GM21360 (cell line): ENCODE measurements around the gene NBPF3.

Experiments used
- ATAC-seq: cut with Tn5 transposase; IDR thresholded peaks from one replicate; pipeline ENCODE4 v1.9.1; 2021; ENCODE audit warnings: mild to moderate bottlenecking, moderate library complexity; ENCODE audit not compliant: unreplicated experiment

The NBPF3 gene

GRCh38 chr1:21490774-21491487 is 51.0 kb downstream of the NBPF3 start:
- no peak for ATAC-seq

- no peak for ATAC-seq
These were observed 51.8 kb downstream of the NBPF3 start for GRCh38 chr1:21491488-21492355.

GRCh38 chr1:21492356-21492625 is 52.4 kb downstream of the NBPF3 start:
- ATAC-seq: no peak

GRCh38 chr1:21494196-21494595 is 54.3 kb downstream of the NBPF3 start:
- no peak for ATAC-seq

DNA sequence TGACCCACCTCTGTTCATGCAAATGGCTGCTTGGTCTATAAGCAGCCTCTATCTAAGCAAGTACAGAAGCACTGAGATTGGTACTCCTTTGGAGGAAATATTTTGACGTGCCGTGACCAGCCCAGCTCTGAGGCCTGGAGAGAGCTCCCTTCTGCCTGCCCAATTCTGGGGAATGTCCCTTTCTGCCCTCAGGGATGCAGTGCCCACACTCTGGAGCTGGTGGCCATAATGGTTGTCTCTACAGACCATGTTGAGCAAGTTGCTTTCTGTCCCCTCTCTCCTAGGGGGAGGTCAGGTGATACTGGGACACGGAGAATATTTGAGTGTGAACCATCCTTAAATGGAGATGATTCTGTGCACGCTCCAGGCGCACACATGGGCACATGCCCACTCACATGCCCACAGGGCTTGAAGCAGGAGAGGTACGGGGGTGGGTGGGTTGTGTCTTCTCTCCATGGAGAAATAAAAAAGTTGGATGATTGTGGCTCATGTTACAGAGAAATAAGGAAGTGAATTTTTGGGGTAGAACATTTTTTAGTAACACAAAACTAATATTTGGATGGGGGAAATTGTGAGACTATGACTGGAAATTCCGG is 55.4 kb downstream of the NBPF3 start:
- ATAC-seq: no peak

DNA sequence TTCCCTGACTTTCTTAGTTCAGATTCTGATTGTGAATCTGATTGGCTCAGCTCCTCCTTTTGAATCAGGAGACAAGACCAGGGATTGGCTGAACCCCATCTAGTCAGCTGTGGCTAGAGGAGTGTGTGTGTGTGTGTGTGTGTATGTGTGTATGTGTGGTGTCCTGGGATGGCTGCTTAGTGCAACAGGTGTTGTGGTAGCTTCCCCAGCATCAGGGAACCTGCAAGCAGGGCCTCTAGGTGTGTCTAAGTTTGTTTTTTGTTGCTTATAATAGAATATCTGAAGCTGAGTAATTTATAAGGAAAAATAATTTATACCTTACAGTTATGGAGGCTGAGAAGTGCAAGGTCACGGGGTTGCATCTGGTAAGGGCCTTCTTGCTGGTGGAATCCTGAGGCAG is 56.1 kb downstream of the NBPF3 start:
- ATAC-seq: no peak

- ATAC-seq: no peak
These were observed 56.9 kb downstream of the NBPF3 start for GRCh38 chr1:21496886-21497285.

DNA sequence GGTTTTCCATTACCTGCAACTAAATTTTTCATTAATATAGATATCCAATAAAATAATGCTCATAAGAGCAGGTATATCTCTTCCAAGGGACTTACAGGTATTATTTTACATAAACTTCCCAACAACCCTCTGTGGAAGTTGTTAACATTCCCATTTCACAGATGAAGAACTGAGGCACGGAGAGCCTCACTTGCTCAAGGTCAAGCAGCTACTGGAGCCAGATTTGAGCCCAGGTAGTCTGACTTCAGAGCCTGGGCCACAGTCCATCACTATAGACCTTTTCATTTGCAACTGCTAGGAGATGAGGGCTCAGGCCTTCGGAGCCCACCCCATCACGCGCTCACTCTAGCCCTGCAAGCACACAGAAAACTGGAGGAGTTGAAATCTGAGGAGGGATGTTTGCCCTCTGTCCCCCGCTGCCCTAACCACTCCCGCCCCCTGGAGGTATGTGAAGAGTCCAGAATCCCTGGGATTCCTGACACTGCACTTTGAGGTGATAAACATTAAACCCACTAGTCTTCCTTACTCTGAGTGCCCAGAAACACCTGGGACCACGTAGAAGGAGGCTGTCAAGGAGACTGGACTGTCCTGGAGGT is 57.6 kb downstream of the NBPF3 start:
- no peak for ATAC-seq

DNA sequence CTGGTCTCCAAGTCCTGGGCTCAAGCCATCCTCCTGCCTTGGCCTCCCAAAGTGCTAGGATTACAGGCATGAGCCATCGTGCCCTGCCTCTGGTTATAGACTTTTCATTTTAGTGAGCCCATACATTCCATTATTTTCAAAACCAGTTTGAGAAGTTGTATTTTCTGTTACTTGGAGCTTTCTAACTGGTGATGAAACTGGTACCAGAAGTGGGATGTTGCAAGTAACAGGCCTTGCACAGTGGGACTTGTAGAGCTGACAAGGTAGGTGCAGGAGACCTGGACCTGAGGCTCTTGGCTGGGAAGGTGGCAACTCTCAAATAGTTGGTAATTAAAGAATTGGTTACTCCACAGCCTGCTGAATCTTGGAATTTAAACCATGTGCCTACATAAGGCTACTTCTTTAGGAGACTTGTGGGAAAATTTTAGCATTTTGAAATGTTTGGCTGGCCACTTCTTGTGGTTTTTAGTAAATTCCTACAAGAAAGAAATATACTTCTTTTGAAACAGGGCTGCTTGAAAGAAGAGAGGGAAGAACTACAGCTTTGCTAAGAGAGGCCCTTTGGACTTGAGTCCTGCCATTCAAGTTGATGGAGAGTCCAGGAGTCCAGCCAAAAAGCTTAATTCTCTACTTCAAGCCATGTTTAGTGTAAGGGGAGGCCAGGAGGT is 59.5 kb downstream of the NBPF3 start:
- ATAC-seq: no peak

- ATAC-seq: no peak
These were observed 63.9 kb downstream of the NBPF3 start for GRCh38 chr1:21503706-21504377.

DNA sequence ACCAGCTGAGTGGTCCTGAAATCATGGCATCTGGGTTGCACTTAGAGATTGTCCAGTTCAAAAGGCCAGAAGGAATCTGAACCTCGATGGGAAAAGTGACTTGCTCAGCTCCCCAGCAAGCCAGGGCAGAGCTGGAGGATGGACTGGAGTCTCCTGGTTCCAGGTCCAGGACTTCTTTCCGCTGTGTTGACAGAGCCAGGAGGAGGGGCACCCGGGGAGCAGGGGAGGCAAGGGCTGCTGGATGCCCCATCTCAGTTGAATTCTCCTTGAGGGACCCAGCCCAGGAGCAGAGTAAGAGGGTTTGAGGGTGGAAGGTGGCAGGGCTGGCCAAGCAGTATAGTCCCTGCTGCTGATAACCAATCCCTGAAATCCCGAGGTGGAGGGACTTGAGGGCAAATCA is 66.9 kb downstream of the NBPF3 start:
- ATAC-seq: no peak

DNA sequence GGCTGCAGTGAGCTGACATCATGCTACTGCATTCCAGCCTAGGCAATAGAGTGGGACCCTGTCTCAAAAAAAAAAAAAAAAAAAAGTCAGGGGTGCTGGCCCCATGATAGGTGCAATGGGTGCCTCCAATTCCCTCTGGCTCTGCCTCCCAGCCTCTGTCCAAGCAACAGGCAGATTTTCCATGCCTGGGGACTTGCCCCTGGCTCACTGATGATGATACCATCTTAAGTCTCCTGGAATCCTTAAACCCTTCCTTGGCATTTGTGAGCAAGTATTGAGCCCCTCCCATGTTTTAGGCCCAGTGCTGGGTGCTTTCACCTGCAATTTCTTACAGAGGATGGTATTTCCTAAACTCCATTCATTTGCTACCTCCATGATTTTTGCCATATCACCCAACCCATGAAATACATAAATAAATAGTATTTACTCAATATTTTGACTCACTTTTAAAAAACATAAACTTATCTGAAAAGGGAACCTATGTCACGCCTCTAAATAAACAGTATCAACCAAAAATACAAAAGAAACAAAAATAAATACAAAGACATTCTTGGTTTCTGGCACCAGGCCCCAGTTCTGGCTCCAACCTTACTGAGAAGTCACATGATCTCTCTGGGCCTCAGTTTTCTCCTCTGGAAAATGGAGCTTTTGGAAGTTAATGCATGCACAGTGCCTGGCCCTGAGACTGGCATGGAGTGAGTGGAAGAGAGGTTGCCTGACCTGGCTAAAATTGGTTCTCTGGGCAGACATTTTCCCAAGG is 67.8 kb downstream of the NBPF3 start:
- no peak for ATAC-seq

DNA sequence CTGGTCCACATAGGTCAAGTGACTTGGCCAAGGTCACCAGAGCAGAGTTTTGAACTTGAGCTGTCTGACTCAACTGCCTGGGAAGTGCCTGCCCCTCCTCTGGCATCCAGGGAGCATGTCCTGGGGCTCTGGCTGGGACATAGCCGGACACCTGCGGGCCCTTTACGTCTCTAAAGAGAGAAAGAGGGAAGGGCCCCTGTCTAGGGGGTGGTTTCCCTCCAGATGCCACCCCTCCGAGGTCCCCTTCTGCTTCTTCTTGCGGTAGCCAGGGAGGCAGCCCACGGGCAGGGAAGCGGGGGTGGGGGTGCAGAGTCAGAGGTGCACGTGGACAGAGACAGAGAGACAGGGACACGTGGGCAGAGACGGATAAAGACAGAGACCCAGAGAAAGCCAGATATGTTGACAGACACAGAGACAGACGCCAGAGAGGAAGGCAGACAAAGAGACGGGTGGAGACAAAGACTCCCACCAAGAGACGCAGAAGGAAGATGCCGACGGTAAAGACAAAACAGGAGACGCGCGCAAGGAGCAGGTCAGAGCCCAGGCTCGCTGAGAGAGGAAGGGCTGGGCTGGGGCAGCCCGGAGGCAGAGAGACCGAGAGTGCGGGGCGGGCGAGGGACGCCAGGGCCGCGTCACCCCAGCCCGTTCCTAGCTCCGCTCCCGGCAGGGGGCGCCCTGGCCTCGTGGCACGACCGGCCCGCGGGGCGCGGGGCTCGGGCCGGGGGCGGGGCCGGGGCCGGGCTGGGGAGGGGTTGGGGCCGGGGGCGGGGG is 68.8 kb downstream of the NBPF3 start:
- ATAC-seq: no peak

DNA sequence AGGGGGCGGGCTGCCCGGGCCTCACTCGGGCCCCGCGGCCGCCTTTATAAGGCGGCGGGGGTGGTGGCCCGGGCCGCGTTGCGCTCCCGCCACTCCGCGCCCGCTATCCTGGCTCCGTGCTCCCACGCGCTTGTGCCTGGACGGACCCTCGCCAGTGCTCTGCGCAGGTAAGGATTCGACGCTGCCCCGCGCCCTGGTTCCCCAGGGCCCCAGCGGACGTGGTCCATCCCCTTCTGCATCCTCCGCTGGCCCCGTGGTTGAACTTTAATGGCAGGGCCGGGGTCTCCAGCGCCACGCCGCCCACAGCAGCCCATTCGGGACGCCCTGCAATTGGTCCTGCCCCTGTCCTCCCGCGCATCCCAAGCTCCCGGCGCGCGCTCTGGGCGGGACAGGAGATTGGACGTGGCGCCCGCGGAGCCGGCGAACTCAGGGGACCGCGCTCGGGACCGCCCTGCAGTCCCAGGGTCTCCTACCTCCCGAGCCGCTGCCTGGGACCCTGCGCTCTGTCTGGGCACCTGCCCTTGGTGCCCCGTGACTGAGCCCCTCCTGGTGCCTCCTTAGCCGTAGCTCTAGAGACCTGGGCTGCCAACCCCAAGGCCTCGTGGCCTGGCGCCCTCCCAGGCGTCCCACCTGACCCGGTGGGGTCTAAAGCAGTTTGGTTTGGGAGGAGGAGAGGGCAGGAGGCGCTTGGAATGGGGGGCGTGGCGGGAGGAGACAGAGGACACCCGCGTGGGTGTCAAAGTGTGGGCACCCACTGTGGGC is 69.6 kb downstream of the NBPF3 start, which contains the start of gene ALPL:
Gene ALPL, plus strand, starts transcription at position 73 of the 762 bp plus-strand sequence. CDS start 44,659 bp downstream, outside the sequence.
- no peak for ATAC-seq

- ATAC-seq: no peak
These were observed 70.2 kb downstream of the NBPF3 start for GRCh38 chr1:21510113-21510493.

DNA sequence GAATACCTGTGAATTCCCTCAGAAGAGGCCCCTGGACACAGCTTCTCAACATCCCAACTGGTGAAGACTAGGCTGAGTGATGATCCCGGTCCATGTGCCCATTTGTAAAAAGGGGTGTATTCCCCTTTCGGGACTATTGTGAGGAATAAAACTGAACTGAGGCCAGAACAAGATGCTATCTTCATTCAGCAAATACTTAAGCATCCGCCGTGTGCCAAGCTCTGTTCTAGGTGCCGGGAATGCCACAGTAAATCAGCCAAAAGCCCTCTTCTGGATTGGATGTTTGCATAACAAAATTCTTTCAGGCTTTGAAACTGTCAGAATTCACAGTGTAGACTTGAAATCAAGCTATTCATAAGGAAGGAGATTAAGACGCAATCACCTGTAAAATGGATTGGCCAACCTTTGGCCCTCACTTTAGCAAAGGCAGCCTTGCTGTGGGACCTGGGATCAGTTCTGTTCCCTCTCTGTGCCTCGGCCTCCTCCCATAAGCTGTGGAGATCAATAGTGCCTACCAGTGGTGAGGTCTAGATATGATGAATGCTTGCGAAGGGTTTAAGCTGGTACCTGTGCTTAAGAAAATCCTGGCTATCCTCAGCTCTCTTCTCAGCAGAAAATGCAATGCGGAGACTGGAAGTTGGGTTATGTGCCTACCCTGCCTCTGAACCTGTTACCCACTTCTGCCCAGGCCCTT is 71.1 kb downstream of the NBPF3 start:
- ATAC-seq: no peak

DNA sequence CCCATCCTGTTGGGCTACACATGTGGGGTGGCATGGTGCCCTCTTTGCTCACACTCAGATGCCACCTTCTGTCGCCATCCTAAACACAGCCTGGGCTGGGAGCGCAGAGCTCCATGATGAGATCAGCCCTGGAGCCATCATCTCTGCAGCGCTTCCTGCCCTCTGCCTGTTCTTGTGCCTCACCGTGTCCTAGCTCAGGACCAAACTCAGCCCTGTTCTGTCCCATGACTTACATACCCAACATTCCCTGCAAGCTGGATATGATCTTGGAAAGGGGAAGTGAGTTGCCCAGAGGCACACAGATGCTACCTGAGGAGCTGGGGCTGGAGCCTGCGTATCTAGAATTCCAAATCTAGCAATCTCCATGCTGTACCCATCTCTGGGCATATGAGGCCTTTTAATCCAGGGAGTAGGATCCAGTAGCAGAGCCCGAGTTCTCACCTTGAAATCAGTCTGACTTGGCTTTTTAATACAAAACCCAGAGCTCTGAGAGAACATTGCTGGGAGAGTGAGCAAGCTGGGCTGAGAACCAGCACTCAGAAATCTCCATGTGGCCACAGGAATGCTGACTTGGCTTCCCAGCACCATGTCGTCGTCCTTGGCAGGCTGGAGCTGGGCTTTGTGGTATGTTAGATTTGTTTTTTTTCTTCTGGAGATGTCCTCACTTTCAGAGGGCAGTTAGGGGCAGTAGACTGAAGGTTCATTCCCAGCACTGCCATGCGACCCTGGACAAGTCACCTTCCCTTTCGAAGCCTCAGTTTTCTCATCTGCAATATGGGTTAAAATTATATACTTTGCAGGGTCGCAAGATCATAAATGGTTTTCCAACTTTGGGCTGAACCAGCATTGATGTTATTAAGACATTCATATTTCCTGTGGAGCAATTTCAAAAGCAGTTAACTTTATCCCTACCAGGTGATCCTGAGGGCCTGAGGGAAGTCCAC is 71.9 kb downstream of the NBPF3 start:
- ATAC-seq: no peak
